Activated naive CD4-positive, alpha-beta T cell treated with anti-CD3 and anti-CD28 coated beads, Interleukin-2, amount 10 ng/mL, durations not matched to agents 7 days and 5 days (primary cell): Measurements from ENCODE around the gene KCND3.

ENCODE experiments used
- CTCF ChIA-PET: fragments of 350-600 bp; sonication (Branson Sonifier 250); formaldehyde crosslinking; loops from one replicate; lab custom pipeline; 2021; ENCODE audit warnings: antibody characterized with exemption; lab: Charles Lee
- DNase-seq: peaks from one replicate; pipeline ENCODE4 v3.0.0-alpha.2; 2020
- H3K27ac Mint-ChIP-seq: one replicate; pipeline ENCODE4 v1.8.0; 2021; ENCODE audit warnings: mild to moderate bottlenecking, moderate library complexity, mixed read lengths
- H3K27me3 Mint-ChIP-seq: one replicate; pipeline ENCODE4 v1.8.0; 2021; ENCODE audit warnings: mild to moderate bottlenecking, mixed read lengths
- H3K36me3 Mint-ChIP-seq: one replicate; pipeline ENCODE4 v1.8.0; 2021; ENCODE audit warnings: mixed read lengths
- H3K4me1 Mint-ChIP-seq: one replicate; pipeline ENCODE4 v1.8.0; 2021; ENCODE audit warnings: mixed read lengths
- H3K4me3 Mint-ChIP-seq: one replicate; pipeline ENCODE4 v1.8.0; 2021; ENCODE audit warnings: mild to moderate bottlenecking, moderate library complexity, mixed read lengths
- H3K9me3 Mint-ChIP-seq: one replicate; pipeline ENCODE4 v1.8.0; 2021; ENCODE audit warnings: mixed read lengths

The KCND3 gene

DNA sequence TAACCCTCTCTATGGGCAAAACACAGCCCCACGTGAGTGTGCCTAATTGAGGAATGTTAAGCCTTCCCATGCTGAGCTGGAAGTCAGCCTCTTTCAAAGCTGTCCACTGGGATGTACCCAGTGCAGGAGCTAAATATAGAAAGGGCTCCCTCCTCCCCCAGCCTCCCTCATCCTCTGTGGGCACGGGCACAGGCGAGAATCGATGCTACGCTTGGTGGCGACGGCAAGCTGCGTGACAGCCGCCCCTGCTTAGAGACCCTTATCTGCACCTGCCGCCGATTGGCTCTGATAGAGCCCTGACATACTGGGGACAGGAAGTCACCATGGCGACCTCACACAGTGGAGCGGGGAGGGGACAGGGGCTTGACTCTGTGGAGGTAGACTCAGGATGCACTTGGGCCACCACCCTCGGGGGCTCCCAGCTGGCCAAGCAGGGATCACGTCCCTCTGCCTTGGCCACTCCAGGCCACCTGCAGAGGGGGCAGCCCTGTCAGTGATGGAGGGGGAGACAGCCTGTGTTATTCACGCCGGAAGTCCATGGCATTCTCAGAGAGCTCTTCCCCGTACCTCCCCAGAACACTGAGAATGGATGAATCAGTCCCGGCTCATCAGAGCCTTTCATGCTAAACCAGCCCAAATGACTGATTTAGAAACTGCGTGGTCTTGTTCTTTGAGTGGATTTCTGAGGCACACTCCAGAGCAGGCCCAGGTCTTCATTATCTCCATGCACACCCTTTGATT, 84.8 kb downstream of the KCND3 start:
- no peak for DNase-seq

DNA sequence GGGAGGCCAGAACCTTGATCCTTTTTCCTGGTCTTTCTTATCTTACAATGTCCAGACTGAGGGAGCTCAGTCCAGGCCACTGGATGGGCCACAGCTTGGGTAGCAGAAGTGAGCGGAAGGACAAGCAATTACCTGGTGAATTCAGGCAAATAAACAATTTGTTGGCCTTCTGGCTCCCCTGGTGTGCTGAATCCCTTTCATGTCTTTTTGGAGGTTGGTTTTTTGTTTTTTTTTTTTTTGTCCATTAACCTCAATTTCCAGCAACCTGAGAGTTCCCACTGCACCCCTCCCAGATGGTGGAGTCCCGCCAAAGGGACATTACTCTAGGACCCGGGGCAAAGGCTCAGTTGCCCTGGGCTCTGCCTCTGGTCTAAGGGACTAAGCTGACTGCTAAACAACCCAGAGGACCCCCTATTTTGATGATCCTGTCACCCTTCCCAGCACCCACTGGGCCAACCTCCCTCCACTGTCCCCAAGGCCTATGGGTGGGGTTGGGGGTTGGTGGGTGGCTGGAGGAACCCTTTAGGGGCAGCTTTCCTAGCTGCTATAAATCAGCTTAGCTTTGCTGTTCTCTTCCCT, 85.5 kb downstream of the KCND3 start:
- DNase-seq: no peak
- no peak overlapping the region for H3K4me3 Mint-ChIP-seq
- H3K4me1 Mint-ChIP-seq: no peaks in the 10 kb centered on the region
- CTCF ChIA-PET: no interaction called here
- no peaks in the 10 kb centered on the region for H3K9me3 Mint-ChIP-seq
- H3K27me3 Mint-ChIP-seq: peaks cover 45% of the 10 kb centered on the region
- no peak overlapping the region for H3K27ac Mint-ChIP-seq
- H3K36me3 Mint-ChIP-seq: no peaks in the 10 kb centered on the region

More for the DNA sequence above, 84.8 kb downstream of the KCND3 start:
- Mint-ChIP-seq H3K36me3 (no peaks in the 10 kb centered on the region), H3K9me3 (no peaks in the 10 kb centered on the region), H3K4me3 (no peak overlapping the region), H3K4me1 (no peaks in the 10 kb centered on the region), H3K27me3 (peaks cover 44% of the 10 kb centered on the region), H3K27ac (no peak overlapping the region)
- CTCF ChIA-PET: no interaction called here

DNA sequence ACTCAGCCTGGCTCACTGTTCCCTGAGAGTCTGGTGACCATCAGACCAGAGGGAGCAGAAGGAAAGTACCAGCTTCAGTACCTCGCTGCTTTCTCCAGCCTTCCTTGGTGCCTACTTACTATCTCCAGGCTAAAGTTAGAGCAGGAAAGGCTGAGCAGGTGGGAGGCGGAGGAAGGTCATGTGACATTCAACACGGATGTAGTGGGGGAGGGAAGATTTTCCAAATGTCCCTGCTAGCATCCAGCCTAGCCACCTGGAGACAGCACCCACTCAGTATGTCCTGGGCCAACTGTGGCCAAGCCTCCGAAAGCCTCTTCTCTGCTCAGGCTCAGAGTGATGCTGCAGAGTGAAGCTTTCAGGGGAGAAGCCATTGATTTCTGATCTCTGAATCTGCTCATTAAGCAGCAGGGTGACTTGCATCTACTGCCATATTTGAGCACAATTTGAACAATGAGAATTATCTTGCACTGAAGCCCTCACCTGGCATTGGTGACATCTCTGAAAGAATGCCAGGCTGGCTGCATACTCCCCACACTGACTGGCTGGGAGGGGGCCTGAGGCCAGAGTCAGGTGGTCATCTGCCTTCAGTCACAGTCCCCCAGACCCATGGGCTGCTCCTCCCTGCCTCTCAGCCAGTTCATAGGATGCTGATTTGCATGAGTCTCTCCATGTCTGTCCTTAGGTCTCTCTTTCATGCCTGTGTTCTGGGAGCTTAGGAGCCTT, 86.2 kb downstream of the KCND3 start:
- Mint-ChIP-seq H3K9me3 (no peaks in the 10 kb centered on the region), H3K27me3 (peaks cover 44% of the 10 kb centered on the region), H3K36me3 (no peaks in the 10 kb centered on the region), H3K4me3 (no peak overlapping the region), H3K27ac (no peak overlapping the region), H3K4me1 (no peaks in the 10 kb centered on the region)
- CTCF ChIA-PET: no interaction called here
- DNase-seq: no peak

DNA sequence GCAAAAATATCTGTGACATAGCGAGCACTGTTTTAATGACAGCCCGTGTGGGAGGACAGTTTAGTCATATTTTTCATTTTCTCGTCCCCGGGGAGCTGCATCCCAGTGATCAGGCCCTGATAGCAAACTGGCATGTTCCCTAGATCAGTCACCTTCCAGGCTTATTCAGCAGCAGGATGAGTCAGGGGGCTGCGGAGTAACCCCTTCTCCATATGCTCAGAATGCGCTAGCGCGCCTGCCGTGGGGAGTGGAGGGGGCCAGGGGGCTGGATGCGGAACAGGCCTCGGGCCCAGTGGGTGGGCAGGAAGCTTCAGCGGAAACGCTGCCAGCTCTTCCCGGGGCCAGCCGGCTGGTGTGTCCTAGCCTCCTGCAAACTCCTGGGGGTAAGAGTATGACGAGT, 94.0 kb downstream of the KCND3 start:
- H3K9me3 Mint-ChIP-seq: no peaks in the 10 kb centered on the region
- DNase-seq: no peak
- CTCF ChIA-PET: interaction anchor here (1.1 kb wide), 1 partner anchor 831 kb away, joined by 4 read pairs; no protein-coding TSS in a partner anchor
- H3K36me3 Mint-ChIP-seq: no peaks in the 10 kb centered on the region
- no peak overlapping the region for H3K4me3 Mint-ChIP-seq
- H3K4me1 Mint-ChIP-seq: no peaks in the 10 kb centered on the region
- no peak overlapping the region for H3K27ac Mint-ChIP-seq
- peaks cover 20% of the 10 kb centered on the region for H3K27me3 Mint-ChIP-seq

DNA sequence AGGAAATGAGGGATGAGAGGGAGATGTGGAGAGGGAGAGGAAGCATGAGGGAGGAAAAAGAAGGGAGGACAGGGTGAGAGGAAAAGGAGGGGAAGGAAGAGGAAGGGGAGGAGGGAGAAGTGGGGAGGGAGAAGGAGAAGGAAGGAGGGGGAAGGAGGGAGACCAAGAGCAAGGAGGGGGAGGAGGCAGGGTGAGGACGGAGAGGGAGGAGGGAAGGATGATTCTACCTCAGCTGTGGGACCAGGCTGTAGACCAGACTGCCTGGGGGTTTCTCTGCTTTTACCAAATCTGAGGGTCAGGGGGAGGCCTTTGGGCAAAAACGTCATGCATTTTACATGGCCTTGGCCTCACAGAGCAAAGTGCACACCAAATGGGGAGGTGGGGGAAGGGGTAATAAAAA, 94.5 kb downstream of the KCND3 start:
- H3K4me1 Mint-ChIP-seq: no peaks in the 10 kb centered on the region
- CTCF ChIA-PET: interaction anchor here (1.1 kb wide), 1 partner anchor 831 kb away, joined by 4 read pairs; no protein-coding TSS in a partner anchor
- no peaks in the 10 kb centered on the region for H3K9me3 Mint-ChIP-seq
- peaks cover 18% of the 10 kb centered on the region for H3K27me3 Mint-ChIP-seq
- no peak overlapping the region for H3K27ac Mint-ChIP-seq
- no peaks in the 10 kb centered on the region for H3K36me3 Mint-ChIP-seq
- no peak overlapping the region for H3K4me3 Mint-ChIP-seq
- no peak for DNase-seq

DNA sequence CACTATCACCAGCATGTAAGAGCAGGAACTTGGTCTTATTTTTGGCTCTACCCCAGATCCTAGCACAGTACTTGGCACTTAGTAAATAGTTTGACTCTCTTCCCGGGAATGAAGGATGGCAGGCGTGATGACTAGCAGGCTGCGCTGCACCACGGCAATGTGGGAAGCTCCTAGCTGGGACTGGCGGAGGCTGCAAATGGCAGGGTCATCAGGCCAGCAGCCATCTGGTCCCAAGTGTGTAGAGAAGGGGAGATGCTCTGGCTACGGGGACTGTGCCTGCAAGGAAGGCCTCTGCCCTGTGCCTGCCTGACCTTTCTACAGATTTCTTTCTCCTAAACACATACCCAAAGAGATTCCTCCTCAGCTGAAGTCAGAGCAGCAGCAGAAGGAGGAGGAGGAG, 95.0 kb downstream of the KCND3 start:
- Mint-ChIP-seq H3K27me3 (peaks cover 13% of the 10 kb centered on the region), H3K36me3 (no peaks in the 10 kb centered on the region), H3K9me3 (no peaks in the 10 kb centered on the region), H3K4me3 (no peak overlapping the region), H3K4me1 (no peaks in the 10 kb centered on the region), H3K27ac (no peak overlapping the region)
- no peak for DNase-seq
- CTCF ChIA-PET: no interaction called here

DNA sequence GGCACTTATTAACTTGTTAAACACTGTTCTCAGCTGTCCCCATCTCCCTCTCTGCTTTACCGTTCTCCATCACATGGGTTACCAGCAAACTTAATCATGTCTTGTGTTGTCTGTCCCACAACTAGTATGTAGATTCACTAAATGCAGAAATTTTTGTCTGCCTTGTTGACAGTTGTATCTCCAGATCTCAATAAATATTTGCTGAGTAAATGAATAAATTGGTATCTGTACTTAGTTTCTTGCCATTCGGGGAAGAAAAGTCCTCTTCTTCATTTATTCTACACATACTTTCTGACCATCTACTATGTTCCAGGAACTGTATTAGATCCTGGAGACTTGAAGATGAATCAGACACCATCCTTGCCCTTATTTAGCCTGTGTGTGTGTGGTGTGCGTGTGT, 97.9 kb downstream of the KCND3 start:
- no peaks in the 10 kb centered on the region for H3K9me3 Mint-ChIP-seq
- no peaks in the 10 kb centered on the region for H3K4me1 Mint-ChIP-seq
- H3K27ac Mint-ChIP-seq: no peak overlapping the region
- CTCF ChIA-PET: no interaction called here
- no peak for DNase-seq
- no peak overlapping the region for H3K4me3 Mint-ChIP-seq
- H3K27me3 Mint-ChIP-seq: peaks cover 5% of the 10 kb centered on the region
- no peaks in the 10 kb centered on the region for H3K36me3 Mint-ChIP-seq

DNA sequence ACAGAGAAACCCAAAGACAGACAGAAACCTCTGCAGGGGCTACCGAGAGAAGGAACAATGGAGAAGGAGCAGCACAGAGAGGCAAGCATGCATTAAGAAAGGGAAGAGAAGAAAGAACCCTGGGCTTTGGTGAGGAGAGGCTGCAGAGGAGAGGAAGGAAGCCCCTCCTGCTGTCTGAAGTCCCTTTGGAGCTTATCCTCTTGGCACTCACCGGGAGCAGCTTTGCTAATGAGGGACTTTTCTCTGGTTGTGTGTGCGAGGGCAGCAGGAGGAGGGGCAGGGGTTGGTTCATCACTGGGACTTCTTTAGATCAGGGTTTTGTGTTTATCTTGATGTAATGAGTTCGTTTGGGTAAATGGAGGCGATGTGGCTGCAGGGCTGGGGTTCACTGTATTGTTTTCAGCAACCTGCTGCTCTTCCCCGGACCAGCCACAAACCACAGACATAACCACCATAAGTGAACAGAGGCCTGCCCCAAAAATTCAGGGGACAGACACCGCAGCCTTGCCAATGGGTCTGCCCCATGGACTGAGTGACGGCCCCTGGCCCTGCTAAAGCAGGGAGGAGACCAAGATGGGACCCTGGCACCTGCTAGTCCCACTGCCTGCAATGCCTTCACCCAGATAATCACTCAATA, 100.6 kb downstream of the KCND3 start:
- CTCF ChIA-PET: no interaction called here
- Mint-ChIP-seq H3K27me3 (peaks cover 10% of the 10 kb centered on the region), H3K27ac (no peak overlapping the region), H3K4me1 (no peaks in the 10 kb centered on the region), H3K36me3 (no peaks in the 10 kb centered on the region), H3K9me3 (no peaks in the 10 kb centered on the region), H3K4me3 (no peak overlapping the region)
- DNase-seq: no peak

DNA sequence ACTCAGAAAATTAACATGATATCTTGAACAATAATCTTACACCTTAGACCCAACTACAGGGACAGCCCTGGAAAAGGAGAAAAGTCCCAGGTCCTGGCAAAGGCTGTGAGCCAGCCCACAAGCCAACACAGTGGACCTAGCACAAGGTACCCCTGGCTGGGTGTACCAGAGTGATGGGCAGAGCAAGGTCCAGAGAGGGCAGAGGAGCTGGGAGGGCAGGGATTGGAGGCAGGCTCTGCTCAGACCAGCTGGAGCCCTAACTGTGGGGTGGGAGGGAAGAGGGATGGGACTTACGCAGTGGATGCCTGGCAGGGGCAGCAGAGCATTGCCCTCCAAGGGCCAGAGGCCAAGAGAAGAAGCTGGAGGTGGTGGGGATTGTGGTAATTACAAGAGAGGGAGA, 101.6 kb downstream of the KCND3 start:
- no peak overlapping the region for H3K4me3 Mint-ChIP-seq
- no peak overlapping the region for H3K27ac Mint-ChIP-seq
- CTCF ChIA-PET: no interaction called here
- no peaks in the 10 kb centered on the region for H3K9me3 Mint-ChIP-seq
- no peak for DNase-seq
- no peaks in the 10 kb centered on the region for H3K36me3 Mint-ChIP-seq
- H3K27me3 Mint-ChIP-seq: peaks cover 10% of the 10 kb centered on the region
- H3K4me1 Mint-ChIP-seq: no peaks in the 10 kb centered on the region

DNA sequence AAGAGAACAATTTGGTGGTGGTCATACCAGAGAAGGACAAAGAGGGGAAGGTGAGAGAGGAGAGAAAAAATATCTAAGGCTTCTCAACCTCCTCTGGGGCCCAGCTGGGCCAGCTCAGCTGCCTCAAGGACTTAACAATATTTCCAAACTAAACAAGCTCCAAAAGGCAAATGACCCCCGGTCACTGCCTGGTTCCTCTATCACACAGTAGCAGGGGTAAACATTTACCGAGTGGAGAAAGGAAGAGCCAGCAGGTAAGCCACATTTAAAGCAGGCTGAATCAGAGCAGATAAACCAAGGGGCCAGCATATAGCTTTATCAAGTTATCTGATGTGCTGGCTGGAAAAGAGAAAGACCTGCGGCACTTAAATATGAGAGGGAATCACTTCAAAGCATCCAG, 102.1 kb downstream of the KCND3 start:
- Mint-ChIP-seq H3K4me3 (no peak overlapping the region), H3K27me3 (peaks cover 10% of the 10 kb centered on the region), H3K36me3 (no peaks in the 10 kb centered on the region), H3K9me3 (no peaks in the 10 kb centered on the region), H3K4me1 (no peaks in the 10 kb centered on the region), H3K27ac (no peak overlapping the region)
- no peak for DNase-seq
- CTCF ChIA-PET: no interaction called here

DNA sequence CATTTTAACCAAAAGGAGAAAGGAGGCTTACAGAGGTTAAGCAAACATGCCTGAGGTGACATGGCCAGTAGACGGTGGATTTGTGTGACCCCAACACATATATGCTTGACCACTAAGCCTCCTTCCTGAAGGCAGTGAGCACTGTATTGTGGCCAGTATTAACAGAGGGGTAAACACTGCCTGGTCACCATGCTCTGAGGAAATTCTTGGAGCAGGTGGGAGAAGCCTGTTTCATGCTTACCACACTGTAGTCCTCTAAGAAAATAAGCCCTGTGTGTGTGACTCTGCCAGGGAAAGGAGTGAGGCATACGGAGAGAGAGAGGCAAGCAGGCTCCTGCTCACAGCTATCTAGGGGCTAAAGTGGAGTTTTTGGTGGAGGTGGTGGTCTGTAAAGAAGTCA, 102.7 kb downstream of the KCND3 start:
- no peaks in the 10 kb centered on the region for H3K4me1 Mint-ChIP-seq
- no peak overlapping the region for H3K4me3 Mint-ChIP-seq
- CTCF ChIA-PET: no interaction called here
- H3K27me3 Mint-ChIP-seq: peaks cover 13% of the 10 kb centered on the region
- no peaks in the 10 kb centered on the region for H3K9me3 Mint-ChIP-seq
- H3K36me3 Mint-ChIP-seq: no peaks in the 10 kb centered on the region
- H3K27ac Mint-ChIP-seq: no peak overlapping the region
- DNase-seq: no peak

DNA sequence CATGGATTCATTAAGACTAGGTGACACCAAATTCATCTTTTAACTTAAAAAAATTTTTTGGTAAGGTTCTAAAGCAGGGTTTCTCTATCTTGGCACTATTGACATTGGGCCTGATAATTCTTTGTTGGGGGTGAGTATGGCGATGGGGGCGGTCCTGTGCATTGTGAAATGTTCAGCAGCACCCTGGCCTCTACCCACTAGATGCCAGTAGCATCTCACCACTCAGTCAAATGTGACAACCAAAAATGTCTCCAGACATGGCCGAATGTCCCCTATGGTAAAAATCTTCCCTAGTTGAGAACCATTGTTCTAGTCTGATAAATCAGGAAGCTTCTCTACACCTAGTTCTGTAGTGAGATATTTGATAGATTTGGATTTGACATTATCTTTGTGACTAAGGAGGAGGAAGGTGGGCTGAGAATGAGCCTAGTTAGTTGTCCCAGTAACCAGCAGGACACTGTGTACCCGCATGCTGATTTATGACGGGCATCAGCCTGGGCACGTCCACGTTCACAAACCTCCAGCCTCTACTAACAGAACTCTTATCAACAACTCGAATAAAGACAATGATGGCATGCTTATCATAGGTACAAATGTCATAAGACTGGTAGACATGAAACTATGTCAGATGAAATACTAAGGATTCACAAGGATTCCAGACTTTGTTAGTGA, 104.6 kb downstream of the KCND3 start:
- Mint-ChIP-seq H3K27ac (no peak overlapping the region), H3K27me3 (peaks cover 23% of the 10 kb centered on the region), H3K4me1 (no peaks in the 10 kb centered on the region), H3K36me3 (no peaks in the 10 kb centered on the region), H3K9me3 (no peaks in the 10 kb centered on the region), H3K4me3 (no peak overlapping the region)
- no peak for DNase-seq
- CTCF ChIA-PET: no interaction called here

DNA sequence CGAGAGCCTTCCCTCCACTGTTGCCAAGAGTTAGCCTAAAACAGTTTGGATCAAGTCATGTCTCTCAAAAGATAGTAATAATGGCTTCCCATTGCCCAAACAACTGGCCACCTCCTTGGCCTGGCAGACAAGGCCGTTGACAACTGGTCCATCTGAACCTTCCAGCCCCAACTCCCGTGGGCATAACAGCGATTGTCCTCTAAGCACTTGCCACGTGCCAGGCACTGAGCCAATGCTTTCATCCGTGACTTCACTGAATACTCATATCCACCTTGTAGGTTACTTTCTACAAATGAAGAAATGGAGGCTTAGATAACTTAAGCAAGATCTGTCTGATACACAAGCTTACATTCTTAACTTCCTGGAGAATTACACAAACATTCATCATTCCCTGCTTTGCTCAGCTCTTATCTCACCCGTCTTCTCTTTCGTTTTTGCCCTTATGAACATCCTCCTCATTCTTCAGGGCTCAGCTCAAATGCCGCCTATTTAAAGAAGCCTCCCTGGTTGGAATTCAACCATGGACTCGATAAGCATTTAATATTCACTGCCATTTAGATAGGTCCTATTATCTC, 106.4 kb downstream of the KCND3 start:
- no peak for DNase-seq
- no peaks in the 10 kb centered on the region for H3K36me3 Mint-ChIP-seq
- H3K27me3 Mint-ChIP-seq: peaks cover 26% of the 10 kb centered on the region
- CTCF ChIA-PET: no interaction called here
- no peaks in the 10 kb centered on the region for H3K9me3 Mint-ChIP-seq
- no peak overlapping the region for H3K4me3 Mint-ChIP-seq
- H3K27ac Mint-ChIP-seq: no peak overlapping the region
- H3K4me1 Mint-ChIP-seq: no peaks in the 10 kb centered on the region

DNA sequence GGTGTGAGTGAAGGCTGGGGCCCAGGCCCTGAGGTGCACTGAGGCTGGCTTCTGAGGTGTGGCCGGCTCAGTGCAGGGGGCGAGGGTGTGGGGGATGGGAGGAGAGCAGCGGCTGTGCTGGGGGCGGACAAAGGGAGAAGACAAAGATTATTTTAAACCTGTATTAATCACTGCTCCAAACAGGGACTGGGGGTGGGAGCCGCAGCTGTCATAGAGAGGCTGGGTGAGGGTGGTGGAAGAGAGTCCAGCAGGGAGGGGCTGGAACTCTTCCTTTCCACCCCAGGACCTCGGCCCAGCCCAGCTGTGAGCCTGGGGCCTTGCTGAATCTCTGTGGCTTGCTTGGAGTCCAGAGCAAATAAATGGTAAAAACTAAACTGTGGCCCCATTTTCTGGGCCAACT, 106.9 kb downstream of the KCND3 start:
- no peak for DNase-seq
- Mint-ChIP-seq H3K4me1 (no peaks in the 10 kb centered on the region), H3K9me3 (no peaks in the 10 kb centered on the region), H3K4me3 (no peak overlapping the region), H3K27me3 (peaks cover 24% of the 10 kb centered on the region), H3K36me3 (no peaks in the 10 kb centered on the region), H3K27ac (no peak overlapping the region)
- CTCF ChIA-PET: no interaction called here
